ENCODE data around the gene ATRNL1. TPM values are rescaled to one million over a fixed set of nuclear protein-coding genes. Genes with fewer than 3 reads are reported as not detected.

Gene ATRNL1
- polyA plus RNA-seq, 1 donor from 2014 or later = 47.8 TPM

- Histone ChIP-seq H4K20me1 (ENCODE audit: insufficient read depth) (no peaks in the 10 kb centered on the region), H3K79me2 (replicated peaks; ENCODE audit: insufficient read depth, low read length) (no peaks in the 10 kb centered on the region), H3F3A (ENCODE audit: insufficient read depth, low read length, poor library complexity, severe bottlenecking) (no peaks in the 10 kb centered on the region), H3K36me3 (ENCODE audit: insufficient read depth, low read length) (no peaks in the 10 kb centered on the region), H3K9me3 (ENCODE audit: low read length) (no peaks in the 10 kb centered on the region), H3K27ac (ENCODE audit: low read length) (no peak overlapping the region), H3K9ac (ENCODE audit: low read length) (no peak overlapping the region), H2AFZ (ENCODE audit: low read depth, low read length) (no peak overlapping the region), H3K9me2 (ENCODE audit: insufficient read depth, low read length) (no peaks in the 10 kb centered on the region), H3K4me3 (ENCODE audit: low read length) (no peak overlapping the region), H3K4me2 (ENCODE audit: low read length) (no peak overlapping the region), H3K27me3 (ENCODE audit: insufficient read depth, low read depth, low read length) (no peaks in the 10 kb centered on the region)
- no peak for TF ChIP-seq TAF1 (IDR thresholded peaks at IDR 0.05; ENCODE audit: low read depth)
- no peak for TF ChIP-seq EP300 (conservative IDR thresholded peaks at IDR 0.05; ENCODE audit: poor library complexity, severe bottlenecking)
- TF ChIP-seq EZH2 (IDR thresholded peaks at IDR 0.05; ENCODE audit: borderline replicate concordance, insufficient read depth, low read length, poor library complexity, severe bottlenecking) = no peak
- no peak for TF ChIP-seq POLR2AphosphoS5 (IDR thresholded peaks at IDR 0.05)
Measured at GRCh38 chr10:115580239-115580638, 487.1 kb downstream of the ATRNL1 start.

GRCh38 chr10:115593060-115593459, 499.9 kb downstream of the ATRNL1 start:
- Histone ChIP-seq H3K4me2 (ENCODE audit: low read length) (no peak overlapping the region), H3K9ac (ENCODE audit: low read length) (no peak overlapping the region), H3K79me2 (replicated peaks; ENCODE audit: insufficient read depth, low read length) (no peaks in the 10 kb centered on the region), H4K20me1 (ENCODE audit: insufficient read depth) (no peaks in the 10 kb centered on the region), H3K9me3 (ENCODE audit: low read length) (no peaks in the 10 kb centered on the region), H3K36me3 (ENCODE audit: insufficient read depth, low read length) (peaks cover 4% of the 10 kb centered on the region), H3K27me3 (ENCODE audit: insufficient read depth, low read depth, low read length) (no peaks in the 10 kb centered on the region), H3F3A (ENCODE audit: insufficient read depth, low read length, poor library complexity, severe bottlenecking) (no peaks in the 10 kb centered on the region), H3K4me3 (ENCODE audit: low read length) (no peak overlapping the region), H3K9me2 (ENCODE audit: insufficient read depth, low read length) (no peaks in the 10 kb centered on the region), H2AFZ (ENCODE audit: low read depth, low read length) (no peak overlapping the region), H3K27ac (ENCODE audit: low read length) (no peak overlapping the region)
- TF ChIP-seq CTCF (IDR thresholded peaks at IDR 0.05; ENCODE audit: poor library complexity, severe bottlenecking) (no peak), REST (IDR thresholded peaks at IDR 0.05; ENCODE audit: borderline replicate concordance) (no peak), EZH2 (IDR thresholded peaks at IDR 0.05; ENCODE audit: borderline replicate concordance, insufficient read depth, low read length, poor library complexity, severe bottlenecking) (no peak), TAF1 (IDR thresholded peaks at IDR 0.05; ENCODE audit: low read depth) (no peak), RAD21 (conservative IDR thresholded peaks at IDR 0.05) (no peak), POLR2AphosphoS5 (IDR thresholded peaks at IDR 0.05) (no peak), SMC3 (conservative IDR thresholded peaks at IDR 0.05; ENCODE audit: poor library complexity) (no peak), EP300 (conservative IDR thresholded peaks at IDR 0.05; ENCODE audit: poor library complexity, severe bottlenecking) (no peak), MXI1 (conservative IDR thresholded peaks at IDR 0.05; ENCODE audit: poor library complexity, severe bottlenecking) (no peak)
